Activated effector memory CD4-positive, alpha-beta T cell treated with anti-CD3 and anti-CD28 coated beads, Interleukin-2, amount 50 U/mL, for 16 hours (primary cell): ENCODE data around the gene GRM7.

Experiments used
- DNase-seq: peaks from one replicate; pipeline ENCODE4 v3.0.0-alpha.2; 2020

The GRM7 gene

DNA sequence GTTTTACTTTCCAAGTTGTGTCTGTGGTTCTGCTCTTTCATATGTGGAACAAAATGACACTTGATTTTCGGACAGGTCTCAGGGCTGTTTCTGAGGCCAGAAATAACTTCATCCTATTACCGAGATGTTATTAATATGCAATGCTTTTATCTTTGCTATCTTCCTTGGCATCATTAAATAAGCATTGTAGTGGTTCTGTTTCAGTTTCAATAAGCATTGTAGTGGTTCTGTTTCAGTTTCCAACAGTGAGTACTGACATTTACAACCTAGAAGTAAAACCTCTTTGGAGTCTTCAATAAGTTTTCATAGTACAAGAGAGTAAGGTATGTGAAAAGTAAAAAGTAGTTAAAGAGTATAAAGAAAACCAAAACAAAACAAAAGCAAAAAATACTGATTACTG is 746.2 kb downstream of the GRM7 start:
- DNase-seq: no peak

DNA sequence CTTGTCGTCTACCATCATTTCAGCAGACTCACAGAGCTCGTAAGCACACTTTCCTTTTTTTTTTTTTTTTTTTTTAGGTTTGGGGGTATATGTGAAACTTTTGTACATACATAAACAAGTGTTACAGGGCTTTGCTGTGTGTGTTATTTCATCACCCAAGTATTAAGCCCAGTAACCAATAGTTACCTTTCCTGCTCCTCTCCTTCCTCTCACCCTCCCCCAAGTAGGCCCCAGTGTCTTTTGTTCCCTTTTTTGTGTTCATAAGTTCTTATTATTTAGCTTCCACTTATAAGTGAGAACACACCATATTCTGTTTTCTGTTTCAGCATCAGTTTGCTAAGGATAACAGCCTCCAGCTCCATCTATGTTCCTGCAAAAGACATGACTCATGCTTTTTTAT is 746.8 kb downstream of the GRM7 start:
- no peak for DNase-seq

DNA sequence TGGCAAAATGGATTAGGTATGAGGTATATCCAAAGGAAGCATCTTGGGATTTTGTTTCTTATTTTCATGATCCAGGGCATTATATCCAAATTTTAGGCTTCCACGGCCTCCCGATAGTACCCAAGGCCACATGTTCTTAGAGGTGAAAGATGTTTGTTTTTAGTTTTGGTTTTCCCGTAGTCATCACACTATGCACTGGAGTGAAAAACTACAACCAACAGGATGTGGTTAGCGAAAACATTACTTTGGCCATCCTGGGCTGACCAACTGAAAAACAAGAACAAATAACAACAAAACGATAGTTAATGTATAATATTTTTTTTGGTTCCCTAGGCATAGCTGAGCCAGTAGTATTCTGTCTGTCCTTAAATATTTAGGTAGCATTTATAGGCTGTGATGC is 749.7 kb downstream of the GRM7 start:
- DNase-seq: no peak

DNA sequence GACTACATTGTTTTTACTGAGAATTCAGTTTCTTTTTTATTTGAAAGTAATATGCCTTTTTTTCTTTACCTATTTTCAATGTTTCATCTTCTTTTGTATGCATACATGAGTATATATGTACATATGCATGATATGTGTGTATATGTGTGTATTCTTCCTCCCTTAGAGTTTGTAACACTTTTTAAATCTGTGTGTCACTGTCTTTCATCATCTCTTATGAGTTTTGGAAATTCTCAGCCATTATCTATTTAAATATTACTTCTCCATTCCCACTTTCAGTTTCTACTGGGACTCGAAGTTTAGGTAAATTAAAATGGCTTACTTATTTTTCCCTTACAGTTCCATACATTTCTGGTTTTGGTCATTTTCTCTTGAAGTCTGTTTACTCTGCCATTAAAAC is 754.1 kb downstream of the GRM7 start:
- no peak for DNase-seq

DNA sequence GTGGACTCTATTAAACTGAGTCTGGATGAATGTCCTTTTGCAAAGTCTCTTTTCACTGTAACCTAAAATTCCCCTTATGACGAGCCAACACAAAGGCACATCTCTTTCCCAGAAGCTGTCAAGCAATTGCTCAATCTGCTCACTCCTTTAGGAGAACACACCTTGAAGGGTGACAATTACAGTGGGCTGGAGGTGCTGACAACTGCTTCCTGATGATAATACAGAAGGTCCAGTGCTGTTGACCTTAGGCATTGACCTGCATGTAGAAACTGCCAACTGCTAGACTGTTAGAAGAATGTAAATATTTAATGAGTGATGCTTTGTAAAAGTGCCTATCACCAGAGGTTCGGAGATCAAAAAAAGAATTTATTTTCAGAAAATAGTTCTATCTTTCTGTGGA is 757.7 kb downstream of the GRM7 start:
- no peak for DNase-seq

DNA sequence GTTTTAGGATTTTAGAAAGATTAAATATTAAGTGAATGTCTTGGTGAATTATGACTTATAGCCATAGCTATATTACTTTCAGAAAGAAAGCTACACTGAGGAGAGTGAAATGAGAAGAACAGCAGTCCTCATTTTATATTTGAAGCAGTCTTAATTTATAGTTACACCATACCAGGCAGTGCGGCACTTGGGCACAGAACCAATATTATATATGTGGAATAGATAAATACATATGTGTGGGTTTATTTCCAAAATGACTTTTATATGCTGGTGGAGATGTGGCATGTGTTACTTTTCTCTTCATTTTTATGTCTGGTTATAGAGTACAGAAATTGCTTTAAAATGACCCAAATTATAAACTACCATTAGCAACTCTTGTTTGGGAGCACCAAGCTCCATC is 759.5 kb downstream of the GRM7 start:
- no peak for DNase-seq

DNA sequence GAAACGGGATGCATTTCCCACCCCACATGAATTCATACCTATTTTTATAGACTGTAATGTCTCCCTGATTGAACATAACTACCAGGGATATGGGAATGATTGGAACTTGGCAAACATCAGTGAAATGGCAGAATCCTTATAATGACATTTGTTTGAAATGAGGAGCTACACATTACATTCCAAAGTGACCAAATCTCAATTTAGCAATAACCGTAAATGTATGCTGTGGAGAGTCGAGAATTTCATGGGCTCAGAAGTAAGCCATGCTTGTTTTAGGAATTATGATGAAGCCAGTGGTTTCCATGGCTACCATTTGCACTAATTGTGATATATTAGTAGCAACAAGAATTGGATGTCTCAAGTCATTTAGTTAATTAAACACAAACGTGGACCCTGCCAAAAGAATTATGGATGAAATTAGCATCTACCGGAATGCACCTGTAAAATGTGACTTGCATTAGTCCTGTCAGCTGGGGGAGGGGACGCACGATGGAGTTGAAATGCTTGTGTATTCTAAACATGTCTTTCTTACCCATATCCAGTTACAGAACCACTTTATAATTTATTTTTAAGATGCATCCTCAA is 760.2 kb downstream of the GRM7 start:
- DNase-seq: no peak

DNA sequence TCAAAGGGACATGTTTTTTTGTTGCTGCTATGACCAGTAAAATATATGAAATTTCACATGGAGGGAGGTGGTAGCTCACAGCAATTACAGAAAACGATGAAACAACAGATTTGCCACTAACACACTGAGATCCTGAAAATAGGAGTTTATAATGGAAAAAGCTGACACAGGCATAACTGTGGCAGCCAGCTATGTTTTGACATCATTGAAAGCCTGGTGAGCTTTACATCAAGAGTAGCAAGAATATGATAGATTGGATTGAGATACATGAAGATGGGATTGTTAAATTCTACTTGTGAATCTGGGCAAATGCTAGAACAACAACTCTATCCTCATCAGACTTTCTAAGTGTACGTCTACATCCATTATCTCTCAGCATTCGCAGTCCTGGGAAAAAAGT is 760.7 kb downstream of the GRM7 start:
- no peak for DNase-seq

DNA sequence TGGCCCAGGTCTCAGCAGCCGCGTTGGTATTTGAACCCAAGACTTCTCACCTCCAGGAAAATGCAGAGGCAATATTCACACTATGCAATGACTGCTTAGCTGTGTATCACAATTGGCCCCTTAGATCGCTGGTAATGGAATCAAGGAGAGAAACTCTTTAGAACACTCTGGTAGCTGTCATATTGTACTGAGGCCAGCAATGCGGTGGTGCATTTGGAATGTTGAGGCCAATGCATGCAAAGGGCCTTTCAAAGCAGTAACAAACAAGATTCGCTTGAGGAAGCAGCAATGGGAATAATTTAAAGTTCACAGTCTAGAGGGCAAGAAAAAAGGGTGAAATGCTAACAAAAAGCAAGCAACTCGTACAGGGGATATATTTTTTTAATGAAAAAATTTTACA is 764.1 kb downstream of the GRM7 start:
- no peak for DNase-seq

DNA sequence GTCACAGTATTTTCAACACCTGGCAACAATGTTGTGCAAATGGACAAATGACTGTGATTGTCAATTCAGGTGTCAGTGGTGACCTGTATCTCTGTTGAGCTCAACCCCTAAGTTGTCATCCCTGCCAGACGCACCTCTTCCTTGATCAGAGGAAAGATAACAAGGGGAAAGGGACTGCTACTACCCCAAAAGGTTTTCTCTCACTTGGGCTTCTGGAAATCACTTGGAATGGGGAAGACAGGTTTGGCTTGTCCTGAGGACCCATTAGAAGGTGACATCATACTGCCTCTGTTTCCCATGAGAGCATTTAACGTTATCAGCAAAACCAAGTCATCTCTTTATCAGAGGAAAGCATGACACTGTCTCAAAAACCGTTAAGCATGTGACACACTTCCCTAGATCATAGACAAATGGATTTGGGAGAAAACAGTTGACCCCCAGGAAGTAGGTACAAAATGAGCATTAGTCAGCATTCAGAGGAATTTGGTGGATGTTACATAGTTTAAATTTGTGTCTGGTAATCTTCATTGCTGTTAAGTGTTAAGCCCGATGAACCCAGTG is 769.5 kb downstream of the GRM7 start:
- no peak for DNase-seq

DNA sequence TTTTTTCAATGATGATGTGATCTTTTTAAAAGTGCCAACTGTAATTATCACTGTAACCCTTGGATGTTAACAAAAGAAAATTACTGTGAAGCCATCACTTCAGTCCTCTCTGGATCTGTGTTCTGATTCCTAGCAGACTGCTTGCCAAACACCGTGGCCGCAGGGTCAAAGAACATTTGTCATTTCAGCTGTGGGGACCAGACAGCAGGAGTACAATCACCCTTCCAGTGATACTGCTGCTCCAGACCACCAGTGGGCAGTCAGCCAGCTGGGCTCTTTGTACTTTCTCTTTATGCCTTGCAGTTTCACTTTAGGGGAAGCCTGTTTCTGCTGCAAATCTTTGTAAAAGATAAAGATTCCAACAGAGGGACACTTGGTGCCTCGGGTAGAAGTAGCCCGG is 770.0 kb downstream of the GRM7 start:
- no peak for DNase-seq

DNA sequence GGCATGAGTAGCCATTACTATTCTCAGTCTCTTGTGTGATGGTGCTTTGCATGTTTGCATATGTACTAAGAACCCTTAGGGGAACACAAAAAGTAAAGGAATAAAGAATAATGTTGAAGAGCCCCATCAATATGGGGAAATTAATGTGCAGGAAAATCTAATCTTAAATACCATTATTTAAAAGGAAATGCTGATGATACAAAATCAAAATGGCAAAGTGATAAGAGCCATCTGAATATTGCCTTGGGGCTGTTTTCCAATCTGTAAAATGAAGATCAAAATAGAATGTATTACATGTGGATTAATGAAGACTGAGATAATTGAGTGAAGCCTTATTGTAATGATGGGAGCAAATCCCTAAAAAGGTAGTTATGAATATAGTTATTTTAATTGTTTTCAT is 771.4 kb downstream of the GRM7 start:
- no peak for DNase-seq

DNA sequence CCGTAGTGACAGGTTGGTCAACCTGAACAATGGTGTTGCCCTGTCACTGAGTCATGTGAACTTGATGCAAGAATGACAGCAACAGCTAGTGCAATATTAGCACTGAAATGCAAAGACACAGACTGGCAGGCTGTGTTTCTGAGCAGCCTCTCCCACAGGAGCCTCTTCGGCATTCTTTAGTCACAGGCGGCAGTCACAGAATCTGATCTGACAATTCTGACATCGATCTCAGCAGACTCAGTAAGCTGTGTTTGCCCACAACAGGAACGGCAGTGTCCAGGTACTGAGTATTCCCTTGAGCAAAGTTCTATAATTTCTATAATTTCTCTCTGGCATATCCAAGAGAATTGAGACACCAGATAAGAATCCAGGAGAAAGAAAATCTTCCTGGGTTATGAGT is 776.8 kb downstream of the GRM7 start:
- DNase-seq: no peak

DNA sequence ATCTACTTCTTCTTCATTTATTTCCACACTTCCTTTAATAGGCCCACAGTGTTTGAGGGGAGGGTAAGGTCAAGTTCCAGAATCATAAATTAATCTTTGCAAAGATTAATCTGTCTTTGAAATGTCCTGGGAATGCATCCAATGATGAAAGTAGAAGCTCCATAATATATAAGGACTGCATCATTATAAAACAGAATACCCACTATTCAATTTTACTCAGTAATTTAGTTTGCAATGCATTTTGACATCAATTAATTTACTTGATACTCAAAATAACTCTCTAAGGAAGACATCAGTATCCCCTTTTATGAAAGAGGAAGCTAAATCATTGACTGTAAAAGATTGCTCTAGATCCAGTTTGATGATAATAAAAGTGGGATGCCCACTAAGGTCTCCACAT is 777.2 kb downstream of the GRM7 start:
- no peak for DNase-seq

DNA sequence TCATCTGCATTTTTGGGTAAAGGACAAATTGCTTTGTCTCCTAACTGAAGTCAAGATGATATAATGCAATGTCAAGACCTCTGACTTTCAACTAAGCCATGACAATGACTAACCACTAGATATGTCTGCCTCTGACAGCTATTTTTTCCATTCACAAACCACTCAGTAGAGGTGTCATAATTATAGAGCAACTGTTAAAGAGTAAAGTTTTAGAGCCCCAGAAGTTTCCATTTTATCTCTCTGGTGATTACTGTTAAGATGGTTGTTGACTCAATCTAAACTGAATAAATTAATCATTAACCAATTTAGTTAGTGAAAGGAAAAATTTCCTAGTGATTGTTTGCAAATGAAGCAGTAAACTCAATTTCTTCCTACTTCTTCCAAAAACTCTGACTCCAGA is 779.9 kb downstream of the GRM7 start:
- no peak for DNase-seq

DNA sequence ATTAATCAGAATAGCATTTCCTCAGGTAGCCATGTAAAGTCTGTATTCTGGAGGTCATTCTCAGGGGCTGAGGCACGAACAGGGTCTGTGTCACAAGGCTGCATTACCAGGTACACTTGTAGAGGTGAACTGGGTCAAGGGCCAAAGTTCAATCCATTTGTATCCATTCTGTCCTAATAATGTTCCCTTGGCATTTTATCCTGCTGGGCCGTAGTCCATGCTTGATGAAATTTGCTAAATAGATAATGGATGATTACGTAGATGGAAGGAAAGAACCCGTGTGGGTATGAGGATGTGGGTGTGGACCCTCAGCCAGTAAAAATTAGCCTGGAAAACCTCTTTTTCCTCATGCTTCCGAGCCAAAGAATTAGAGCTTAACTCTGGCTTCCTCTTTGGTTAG is 785.9 kb downstream of the GRM7 start:
- no peak for DNase-seq

DNA sequence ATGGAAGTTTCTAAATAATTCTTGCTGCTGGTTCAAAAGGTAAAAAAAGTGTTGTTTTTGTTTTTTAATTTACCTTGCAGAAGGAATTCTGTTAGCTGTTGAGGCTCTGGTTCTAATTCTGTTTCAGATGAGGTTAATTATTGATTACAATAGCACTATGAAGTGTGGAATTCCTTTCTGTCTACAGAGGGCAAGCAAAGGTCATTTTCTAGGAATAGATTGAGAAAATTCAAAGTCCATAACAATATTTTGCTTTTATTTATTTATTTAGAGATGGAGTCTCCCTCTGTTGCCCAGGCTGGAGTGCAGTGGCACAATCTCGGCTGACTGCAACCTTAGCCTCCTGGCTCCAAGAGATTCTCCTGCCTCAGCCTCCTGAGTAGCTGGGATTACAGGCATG is 789.6 kb downstream of the GRM7 start:
- DNase-seq: no peak

DNA sequence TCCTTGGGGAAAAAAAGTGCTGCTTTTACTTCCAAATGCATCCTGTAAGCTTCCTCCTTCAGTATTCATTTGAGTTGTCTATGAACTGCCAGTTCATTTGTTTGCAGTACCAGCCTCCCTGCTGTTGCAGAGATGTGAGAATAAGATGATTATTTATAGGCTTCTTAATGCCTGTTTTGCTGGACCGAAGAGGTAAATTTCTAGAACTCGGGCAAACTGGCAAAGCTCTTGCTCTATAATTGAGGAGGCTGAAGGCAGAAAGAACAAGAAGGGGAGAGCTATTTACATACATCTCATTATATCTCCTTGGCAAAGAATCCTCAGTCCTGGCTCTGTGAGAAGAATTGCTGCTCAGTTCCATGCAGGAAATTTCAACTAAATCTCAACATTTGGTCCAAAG is 790.4 kb downstream of the GRM7 start:
- no peak for DNase-seq

DNA sequence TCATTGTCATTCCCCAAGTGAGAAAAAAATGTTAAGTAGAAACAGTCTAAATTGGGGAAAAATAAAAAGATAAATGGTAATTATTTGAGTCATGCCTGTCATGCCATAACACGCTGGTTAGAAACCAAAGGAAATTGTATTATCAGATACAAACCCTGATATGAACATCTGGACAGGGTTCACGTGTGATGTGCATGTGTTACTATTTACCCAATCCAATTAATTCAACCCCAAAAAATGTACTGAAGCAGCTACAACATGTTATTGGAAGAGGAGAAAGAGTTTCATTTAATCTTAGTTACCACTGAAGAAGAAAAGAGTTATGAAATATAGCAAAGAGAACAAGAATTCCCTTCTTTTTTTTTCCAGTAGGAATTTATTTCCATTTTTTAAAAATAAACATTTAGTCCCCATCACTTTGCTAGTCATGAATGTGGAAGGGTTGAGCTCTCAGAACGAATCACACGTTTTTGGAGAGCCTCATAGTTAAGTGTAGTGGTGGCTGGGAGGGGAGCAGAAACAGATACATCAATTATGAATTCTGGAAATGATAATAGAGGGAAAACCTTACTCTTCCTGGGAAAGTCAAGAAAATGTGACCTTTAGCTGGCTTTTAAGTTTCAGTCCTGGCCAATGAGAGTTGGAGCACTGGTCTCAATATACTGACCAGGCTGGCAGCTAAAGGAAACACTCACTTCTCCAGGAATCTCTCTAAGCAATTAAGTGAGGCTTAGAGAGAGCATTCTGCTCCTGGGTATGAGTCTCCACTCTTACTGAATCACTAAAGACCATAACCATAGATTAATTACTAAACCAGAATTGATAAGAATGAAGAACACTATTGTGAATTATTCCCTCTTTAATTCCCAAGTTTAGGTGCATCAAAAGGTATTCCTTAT is 796.5 kb downstream of the GRM7 start:
- no peak for DNase-seq

DNA sequence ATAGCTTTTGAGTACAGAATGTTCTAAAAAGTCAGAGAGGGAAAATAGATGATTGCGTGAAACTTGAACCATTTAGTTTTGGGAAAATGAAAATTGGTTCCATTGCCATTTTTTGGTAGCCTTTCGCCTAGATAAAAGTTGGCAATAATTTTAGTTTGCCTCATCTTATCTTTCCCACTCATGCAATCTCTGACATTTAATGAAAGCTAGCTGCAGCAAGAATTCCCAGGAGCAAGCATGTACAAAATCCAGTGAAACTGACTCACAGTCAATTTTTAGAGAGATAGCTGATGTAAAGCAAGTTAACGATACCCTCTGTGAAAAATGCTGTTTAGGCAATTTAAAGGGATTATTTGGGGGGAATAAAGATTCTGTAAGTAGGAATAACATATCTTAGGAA is 797.4 kb downstream of the GRM7 start:
- DNase-seq: no peak

DNA sequence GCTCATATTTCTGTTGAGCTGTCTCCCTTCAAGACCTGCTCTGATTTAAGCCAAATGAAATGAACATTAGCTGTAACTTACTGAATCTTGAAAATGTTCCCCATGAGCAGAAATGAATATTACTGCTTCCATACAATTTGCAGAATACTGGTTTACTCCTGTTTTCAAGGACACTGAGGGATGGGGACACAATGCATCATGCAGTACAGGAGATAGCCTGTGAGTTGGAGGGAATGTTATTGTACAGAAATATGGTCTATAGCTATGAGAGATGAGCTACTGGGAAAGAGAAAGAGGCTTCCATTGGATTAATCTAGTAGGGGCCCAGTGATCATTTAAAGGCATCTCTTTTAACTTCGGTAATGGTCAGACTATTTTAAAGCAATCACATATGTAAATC is 798.2 kb downstream of the GRM7 start:
- DNase-seq: no peak

DNA sequence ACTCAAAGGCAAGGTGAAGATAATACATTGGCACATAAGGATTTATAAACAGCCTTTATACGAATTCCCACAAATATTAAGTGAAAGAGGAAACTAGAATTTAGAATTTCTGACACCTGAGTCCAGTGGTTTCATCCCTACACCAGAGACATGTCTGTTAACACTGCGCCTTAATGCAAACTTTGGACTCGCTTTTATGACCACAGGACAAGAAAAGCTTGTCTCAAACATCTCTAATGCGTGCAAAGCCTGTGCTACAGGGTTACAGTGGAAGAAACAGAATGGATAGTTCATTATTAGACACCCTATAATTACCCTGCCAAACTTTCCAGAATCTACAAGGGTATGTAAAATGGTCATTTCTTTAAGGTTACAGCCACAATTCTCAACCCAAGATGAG is 802.9 kb downstream of the GRM7 start:
- DNase-seq: no peak

DNA sequence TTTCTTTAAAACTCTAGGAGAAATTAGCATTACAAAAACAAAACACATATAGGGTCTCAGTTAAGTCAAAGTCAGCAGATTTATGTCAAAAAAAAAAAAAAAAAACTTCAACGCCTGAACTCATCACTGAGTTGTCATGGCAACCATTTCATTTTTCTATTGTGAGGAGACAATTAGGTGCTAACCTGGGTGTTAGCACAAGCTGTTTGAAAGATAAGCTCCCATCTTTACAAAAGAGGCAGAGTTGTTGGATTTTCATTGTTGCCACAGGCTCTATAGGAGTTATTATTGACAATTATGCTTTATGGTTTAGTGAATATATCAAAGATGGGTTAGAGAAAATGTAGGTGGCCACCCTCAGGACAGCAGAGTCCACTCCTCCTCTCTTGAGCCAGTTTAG is 806.9 kb downstream of the GRM7 start:
- no peak for DNase-seq

DNA sequence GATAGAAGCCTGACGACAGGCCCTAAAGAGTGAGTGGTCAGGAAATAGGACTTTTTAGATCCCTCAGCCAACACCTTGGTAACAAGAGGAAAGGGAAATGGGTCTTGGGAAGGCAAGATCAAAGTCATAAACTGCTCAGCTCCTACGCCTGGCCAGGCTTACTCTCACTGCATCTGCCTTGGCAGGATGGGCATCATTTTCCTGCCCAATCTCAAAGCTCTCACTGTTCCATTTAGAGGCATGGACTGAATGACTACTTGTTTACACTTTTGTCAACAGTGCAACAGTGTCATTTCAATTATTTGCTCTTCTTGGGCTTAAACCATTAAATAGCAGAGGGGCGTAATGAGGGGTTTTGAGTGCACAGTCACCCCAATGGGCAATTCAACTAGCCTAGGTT is 808.7 kb downstream of the GRM7 start:
- DNase-seq: no peak

DNA sequence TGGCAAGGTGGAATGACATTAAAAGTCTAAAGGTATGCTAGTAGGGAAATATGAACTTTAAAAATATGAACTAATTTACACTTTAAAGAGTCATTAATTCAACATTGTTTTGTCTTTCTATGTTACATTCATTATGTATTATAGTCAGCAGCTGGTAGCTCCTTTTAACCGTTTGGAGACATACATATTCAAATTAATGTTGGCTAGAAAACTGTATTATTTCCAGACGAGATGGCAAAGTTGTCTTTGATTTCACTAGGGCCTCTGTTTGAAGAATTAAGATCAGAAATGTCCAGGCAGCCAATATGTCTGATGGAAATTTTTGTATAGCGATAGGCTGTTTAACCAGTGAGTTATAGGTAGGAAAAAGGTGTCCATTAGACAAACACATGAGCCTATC is 817.6 kb downstream of the GRM7 start:
- DNase-seq: no peak
